HG03196 (cell line): ENCODE results near the gene CPSF6.
"Not testable (repeated sequence)": the region's sequence is repeated elsewhere in the genome, so short reads cannot be mapped to it uniquely, and the experiment has no call there.

Experiments
- ATAC-seq: cut with Tn5 transposase; IDR thresholded peaks from one replicate; pipeline ENCODE4 v1.9.1; 2021; ENCODE audit not compliant: unreplicated experiment

Gene CPSF6

GRCh38 chr12:69239352-69239921 lies at the start of gene CPSF6:
TSS of gene CPSF6 (plus strand) at chr12:69239569. CDS start at chr12:69239647, 78 bp downstream.
- peak; percentile 96 for ATAC-seq

- no peak for ATAC-seq
These were observed 42.8 kb upstream of the CPSF6 start for GRCh38 chr12:69196302-69197288.

GRCh38 chr12:69199976-69200375 lies 39.4 kb upstream of the CPSF6 start:
- ATAC-seq, result not testable (repeated sequence)

GRCh38 chr12:69204191-69204590 lies 35.2 kb upstream of the CPSF6 start:
- ATAC-seq, result no peak

GRCh38 chr12:69210661-69211060 lies 28.7 kb upstream of the CPSF6 start:
- ATAC-seq, result no peak

- no peak for ATAC-seq
These were observed 28.2 kb upstream of the CPSF6 start for GRCh38 chr12:69211160-69211559.

- no peak for ATAC-seq
These were observed 25.2 kb upstream of the CPSF6 start for GRCh38 chr12:69214169-69214568.

- no peak for ATAC-seq
These were observed 14.0 kb upstream of the CPSF6 start for GRCh38 chr12:69225251-69225910.

- ATAC-seq, result no peak
These were observed 7.9 kb upstream of the CPSF6 start for GRCh38 chr12:69231479-69231878.

- no peak for ATAC-seq
These were observed 599 bp upstream of the CPSF6 start for GRCh38 chr12:69238589-69239351.

GRCh38 chr12:69239922-69240630 lies 707 bp downstream of the CPSF6 start:
- peak; percentile 26 for ATAC-seq

GRCh38 chr12:69240631-69240995 lies 1.2 kb downstream of the CPSF6 start:
- no peak for ATAC-seq

GRCh38 chr12:69241438-69242092 lies 2.2 kb downstream of the CPSF6 start:
- no peak for ATAC-seq

- ATAC-seq, result peak; percentile 30
These were observed 4.0 kb downstream of the CPSF6 start for GRCh38 chr12:69243099-69244084.

GRCh38 chr12:69247268-69248018 lies 8.1 kb downstream of the CPSF6 start:
- no peak for ATAC-seq

GRCh38 chr12:69252033-69252432 lies 12.7 kb downstream of the CPSF6 start:
- no peak for ATAC-seq

GRCh38 chr12:69254046-69254445 lies 14.7 kb downstream of the CPSF6 start:
- ATAC-seq, result no peak

- ATAC-seq, result no peak
These were observed 15.5 kb downstream of the CPSF6 start for GRCh38 chr12:69254862-69255261.
